Measurements from ENCODE around the gene PRSS12. TPM values are rescaled to one million over a fixed set of nuclear protein-coding genes. Genes with fewer than 3 reads are reported as not detected.

The PRSS12 gene
- total RNA-seq, 1 experiment from 2014 or later: 14.1 TPM

GRCh38 chr4:118373614-118374255, 20.9 kb upstream of the PRSS12 start:
- no peaks in the 10 kb centered on the region for H3K36me3 Mint-ChIP-seq
- CTCF ChIA-PET: no interaction called here
- TF ChIP-seq ERG (CRISPR knock-in tag; IDR thresholded peaks at IDR 0.05): no peak
- TF ChIP-seq ZNF263 (CRISPR knock-in tag; IDR thresholded peaks at IDR 0.05; ENCODE audit: low read depth): no peak
- H3K27ac Mint-ChIP-seq: no peak overlapping the region
- ATAC-seq (no peak), DNase-seq (ENCODE audit: low spot score) (no peak)
- no peaks in the 10 kb centered on the region for H3K4me1 Mint-ChIP-seq
- POLR2A ChIA-PET: no interaction called here
- no peak overlapping the region for H3K4me3 Mint-ChIP-seq
- no peaks in the 10 kb centered on the region for H3K27me3 Mint-ChIP-seq (ENCODE audit: low read depth)
- H3K9me3 Mint-ChIP-seq: peaks cover 11% of the 10 kb centered on the region

GRCh38 chr4:118372251-118372650, 19.4 kb upstream of the PRSS12 start:
- ATAC-seq (no peak), DNase-seq (ENCODE audit: low spot score) (no peak)
- peaks cover 4% of the 10 kb centered on the region for H3K4me1 Mint-ChIP-seq
- CTCF ChIA-PET: no interaction called here
- TF ChIP-seq ZNF425 (CRISPR knock-in tag; conservative IDR thresholded peaks at IDR 0.05) (no peak), ETV6 (CRISPR knock-in tag; IDR thresholded peaks at IDR 0.05) (no peak), NR1H2 (CRISPR knock-in tag; IDR thresholded peaks at IDR 0.05) (no peak)
- H3K36me3 Mint-ChIP-seq: no peaks in the 10 kb centered on the region
- H3K27ac Mint-ChIP-seq: no peak overlapping the region
- POLR2A ChIA-PET: no interaction called here
- no peak overlapping the region for H3K4me3 Mint-ChIP-seq
- H3K9me3 Mint-ChIP-seq: peaks cover 7% of the 10 kb centered on the region
- no peaks in the 10 kb centered on the region for H3K27me3 Mint-ChIP-seq (ENCODE audit: low read depth)

GRCh38 chr4:118369231-118369630, 16.4 kb upstream of the PRSS12 start:
- no peak overlapping the region for H3K27ac Mint-ChIP-seq
- no peak for ATAC-seq
- no peak overlapping the region for H3K4me3 Mint-ChIP-seq
- H3K27me3 Mint-ChIP-seq (ENCODE audit: low read depth): no peaks in the 10 kb centered on the region
- H3K9me3 Mint-ChIP-seq: no peaks in the 10 kb centered on the region
- no peak for DNase-seq (ENCODE audit: low spot score)
- H3K4me1 Mint-ChIP-seq: peaks cover 4% of the 10 kb centered on the region
- H3K36me3 Mint-ChIP-seq: no peaks in the 10 kb centered on the region
- POLR2A ChIA-PET: interaction anchor here (0.6 to 0.7 kb wide), 2 partner anchors 11 to 25 kb away, joined by 3 read pairs; no protein-coding TSS in a partner anchor
- CTCF ChIA-PET: interaction anchor here (3.5 kb wide), 1 partner anchor 16 kb away, joined by 20 read pairs; the partner anchor contains the start of gene PRSS12
- TF ChIP-seq, protein P1, sequence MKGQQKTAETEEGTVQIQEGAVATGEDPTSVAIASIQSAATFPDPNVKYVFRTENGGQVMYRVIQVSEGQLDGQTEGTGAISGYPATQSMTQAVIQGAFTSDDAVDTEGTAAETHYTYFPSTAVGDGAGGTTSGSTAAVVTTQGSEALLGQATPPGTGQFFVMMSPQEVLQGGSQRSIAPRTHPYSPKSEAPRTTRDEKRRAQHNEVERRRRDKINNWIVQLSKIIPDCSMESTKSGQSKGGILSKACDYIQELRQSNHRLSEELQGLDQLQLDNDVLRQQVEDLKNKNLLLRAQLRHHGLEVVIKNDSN (CRISPR knock-in tag; IDR thresholded peaks at IDR 0.05): no peak
- TF ChIP-seq JAZF1 (CRISPR knock-in tag; IDR thresholded peaks at IDR 0.05) (no peak), CREB1 (CRISPR knock-in tag; IDR thresholded peaks at IDR 0.05) (no peak), ZBTB43 (CRISPR knock-in tag; IDR thresholded peaks at IDR 0.05) (no peak), TEAD1 (CRISPR knock-in tag; IDR thresholded peaks at IDR 0.05) (no peak), STAT6 (CRISPR knock-in tag; conservative IDR thresholded peaks at IDR 0.05; ENCODE audit: low read depth) (no peak), GRHL2 (CRISPR knock-in tag; IDR thresholded peaks at IDR 0.05; ENCODE audit: insufficient replicate concordance, severe bottlenecking) (no peak), EMX1 (CRISPR knock-in tag; IDR thresholded peaks at IDR 0.05) (no peak), RORB (CRISPR knock-in tag; IDR thresholded peaks at IDR 0.05) (no peak), SMAD4 (CRISPR knock-in tag; IDR thresholded peaks at IDR 0.05) (no peak), GTF2I (CRISPR knock-in tag; conservative IDR thresholded peaks at IDR 0.05) (no peak), NFE2L1 (CRISPR knock-in tag; IDR thresholded peaks at IDR 0.05) (no peak)
- TF ChIP-seq, protein P2, sequence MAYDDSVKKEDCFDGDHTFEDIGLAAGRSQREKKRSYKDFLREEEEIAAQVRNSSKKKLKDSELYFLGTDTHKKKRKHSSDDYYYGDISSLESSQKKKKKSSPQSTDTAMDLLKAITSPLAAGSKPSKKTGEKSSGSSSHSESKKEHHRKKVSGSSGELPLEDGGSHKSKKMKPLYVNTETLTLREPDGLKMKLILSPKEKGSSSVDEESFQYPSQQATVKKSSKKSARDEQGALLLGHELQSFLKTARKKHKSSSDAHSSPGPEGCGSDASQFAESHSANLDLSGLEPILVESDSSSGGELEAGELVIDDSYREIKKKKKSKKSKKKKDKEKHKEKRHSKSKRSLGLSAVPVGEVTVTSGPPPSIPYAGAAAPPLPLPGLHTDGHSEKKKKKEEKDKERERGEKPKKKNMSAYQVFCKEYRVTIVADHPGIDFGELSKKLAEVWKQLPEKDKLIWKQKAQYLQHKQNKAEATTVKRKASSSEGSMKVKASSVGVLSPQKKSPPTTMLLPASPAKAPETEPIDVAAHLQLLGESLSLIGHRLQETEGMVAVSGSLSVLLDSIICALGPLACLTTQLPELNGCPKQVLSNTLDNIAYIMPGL (CRISPR knock-in tag; IDR thresholded peaks at IDR 0.05): no peak
- TF ChIP-seq, protein P3, sequence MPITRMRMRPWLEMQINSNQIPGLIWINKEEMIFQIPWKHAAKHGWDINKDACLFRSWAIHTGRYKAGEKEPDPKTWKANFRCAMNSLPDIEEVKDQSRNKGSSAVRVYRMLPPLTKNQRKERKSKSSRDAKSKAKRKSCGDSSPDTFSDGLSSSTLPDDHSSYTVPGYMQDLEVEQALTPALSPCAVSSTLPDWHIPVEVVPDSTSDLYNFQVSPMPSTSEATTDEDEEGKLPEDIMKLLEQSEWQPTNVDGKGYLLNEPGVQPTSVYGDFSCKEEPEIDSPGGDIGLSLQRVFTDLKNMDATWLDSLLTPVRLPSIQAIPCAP (CRISPR knock-in tag; IDR thresholded peaks at IDR 0.05): no peak
- TF ChIP-seq, protein P4, sequence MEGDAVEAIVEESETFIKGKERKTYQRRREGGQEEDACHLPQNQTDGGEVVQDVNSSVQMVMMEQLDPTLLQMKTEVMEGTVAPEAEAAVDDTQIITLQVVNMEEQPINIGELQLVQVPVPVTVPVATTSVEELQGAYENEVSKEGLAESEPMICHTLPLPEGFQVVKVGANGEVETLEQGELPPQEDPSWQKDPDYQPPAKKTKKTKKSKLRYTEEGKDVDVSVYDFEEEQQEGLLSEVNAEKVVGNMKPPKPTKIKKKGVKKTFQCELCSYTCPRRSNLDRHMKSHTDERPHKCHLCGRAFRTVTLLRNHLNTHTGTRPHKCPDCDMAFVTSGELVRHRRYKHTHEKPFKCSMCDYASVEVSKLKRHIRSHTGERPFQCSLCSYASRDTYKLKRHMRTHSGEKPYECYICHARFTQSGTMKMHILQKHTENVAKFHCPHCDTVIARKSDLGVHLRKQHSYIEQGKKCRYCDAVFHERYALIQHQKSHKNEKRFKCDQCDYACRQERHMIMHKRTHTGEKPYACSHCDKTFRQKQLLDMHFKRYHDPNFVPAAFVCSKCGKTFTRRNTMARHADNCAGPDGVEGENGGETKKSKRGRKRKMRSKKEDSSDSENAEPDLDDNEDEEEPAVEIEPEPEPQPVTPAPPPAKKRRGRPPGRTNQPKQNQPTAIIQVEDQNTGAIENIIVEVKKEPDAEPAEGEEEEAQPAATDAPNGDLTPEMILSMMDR (IDR thresholded peaks at IDR 0.05): no peak

Measured in WTC11 (cell line).